ENCODE results near the gene APLF. TPM values are rescaled to one million over a fixed set of nuclear protein-coding genes. Genes with fewer than 3 reads are reported as not detected.

Gene APLF
- total and polyA plus RNA-seq, 2 donors (not counting 3 experiments of a cell fraction or from before 2014, with no cell fraction given), result 0.75 to 2.3 TPM

DNA sequence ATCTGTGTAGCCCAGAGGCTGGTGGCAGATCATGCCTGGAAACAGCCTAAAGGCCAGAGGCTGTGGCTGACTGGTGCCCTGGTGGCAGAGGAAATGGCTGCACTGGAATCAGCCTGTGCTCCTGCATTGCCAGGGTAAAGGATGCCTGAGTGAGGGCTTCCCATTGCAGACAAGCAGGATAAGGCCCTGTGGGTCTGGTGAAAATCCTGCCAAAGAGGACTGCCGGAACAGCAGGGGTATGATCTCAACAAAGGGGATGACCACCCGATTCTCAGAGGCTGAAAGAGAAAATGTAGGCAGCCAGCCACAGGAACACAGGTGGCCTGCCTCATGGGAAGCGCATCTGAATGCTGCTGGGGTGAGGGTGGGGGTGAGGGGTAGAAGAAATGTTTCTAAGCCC is 48.5 kb upstream of the APLF start:
- H2AFZ ChIP-seq (ENCODE audit: low read depth, low read length), result no peak overlapping the region
- no peaks in the 10 kb centered on the region for H3K36me3 ChIP-seq (ENCODE audit: control insufficient read depth in 2 of 2, extremely low read depth in 1 of 2, insufficient read depth in 2 of 2, low read length in 2 of 2)
- no peak overlapping the region for H3K4me3 ChIP-seq (replicated peaks in 1 of 3; ENCODE audit: insufficient read depth in 1 of 3, low read depth in 1 of 3, low read length in 3 of 3)
- DNase-seq (ENCODE audit: low read depth, low spot score) (no peak), FAIRE-seq (no peak)
- dilution Hi-C loops (cut with MboI; ENCODE audit: extremely low pct_ligation_motif_present, low sequenced_read_pairs), result no loop called here
- no peak overlapping the region for H3K4me2 ChIP-seq (ENCODE audit: insufficient read depth, low read length)
- no peaks in the 10 kb centered on the region for H3K9me1 ChIP-seq (replicated peaks; ENCODE audit: control insufficient read depth, extremely low read depth, insufficient read depth, low read length)
- no peak overlapping the region for H3K27ac ChIP-seq (ENCODE audit: insufficient read depth, low read depth, low read length)
- no peaks in the 10 kb centered on the region for H4K20me1 ChIP-seq (replicated peaks; ENCODE audit: control insufficient read depth, extremely low read depth, insufficient read depth, low read length)
- H3K79me2 ChIP-seq (ENCODE audit: control insufficient read depth, insufficient read depth, low read length), result no peaks in the 10 kb centered on the region
- BruUV-seq (replicated peaks), result no TSS peak
- H3K9me3 ChIP-seq (replicated peaks; ENCODE audit: control insufficient read depth, insufficient read depth, low read length), result no peaks in the 10 kb centered on the region
- H3K27me3 ChIP-seq (ENCODE audit: control insufficient read depth in 2 of 2, insufficient read depth in 2 of 2, low read length in 2 of 2), result peaks cover 7 to 11% of the 10 kb centered on the region in 2 experiments
- intact Hi-C loops (cut with micrococcal nuclease), result no loop called here
- ChIA-PET POLR2A (no interaction called here), CTCF (no interaction called here)
- TF ChIP-seq, protein P1, sequence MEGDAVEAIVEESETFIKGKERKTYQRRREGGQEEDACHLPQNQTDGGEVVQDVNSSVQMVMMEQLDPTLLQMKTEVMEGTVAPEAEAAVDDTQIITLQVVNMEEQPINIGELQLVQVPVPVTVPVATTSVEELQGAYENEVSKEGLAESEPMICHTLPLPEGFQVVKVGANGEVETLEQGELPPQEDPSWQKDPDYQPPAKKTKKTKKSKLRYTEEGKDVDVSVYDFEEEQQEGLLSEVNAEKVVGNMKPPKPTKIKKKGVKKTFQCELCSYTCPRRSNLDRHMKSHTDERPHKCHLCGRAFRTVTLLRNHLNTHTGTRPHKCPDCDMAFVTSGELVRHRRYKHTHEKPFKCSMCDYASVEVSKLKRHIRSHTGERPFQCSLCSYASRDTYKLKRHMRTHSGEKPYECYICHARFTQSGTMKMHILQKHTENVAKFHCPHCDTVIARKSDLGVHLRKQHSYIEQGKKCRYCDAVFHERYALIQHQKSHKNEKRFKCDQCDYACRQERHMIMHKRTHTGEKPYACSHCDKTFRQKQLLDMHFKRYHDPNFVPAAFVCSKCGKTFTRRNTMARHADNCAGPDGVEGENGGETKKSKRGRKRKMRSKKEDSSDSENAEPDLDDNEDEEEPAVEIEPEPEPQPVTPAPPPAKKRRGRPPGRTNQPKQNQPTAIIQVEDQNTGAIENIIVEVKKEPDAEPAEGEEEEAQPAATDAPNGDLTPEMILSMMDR (IDR thresholded peaks at IDR 0.05; ENCODE audit: extremely low read depth in 1 of 2, insufficient read depth in 1 of 2, low read depth in 1 of 2, low read length in 2 of 2), result no peak
- TF ChIP-seq, protein P2, sequence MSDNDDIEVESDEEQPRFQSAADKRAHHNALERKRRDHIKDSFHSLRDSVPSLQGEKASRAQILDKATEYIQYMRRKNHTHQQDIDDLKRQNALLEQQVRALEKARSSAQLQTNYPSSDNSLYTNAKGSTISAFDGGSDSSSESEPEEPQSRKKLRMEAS (IDR thresholded peaks at IDR 0.05; ENCODE audit: insufficient read depth, insufficient read length), result no peak
- TF ChIP-seq JUN (IDR thresholded peaks at IDR 0.05; ENCODE audit: borderline replicate concordance, insufficient read depth, insufficient read length, low read depth), result no peak
- no peak for TF ChIP-seq POLR2A (IDR thresholded peaks at IDR 0.05; ENCODE audit: low read depth, low read length)
- no peak for TF ChIP-seq GATA2 (IDR thresholded peaks at IDR 0.05; ENCODE audit: insufficient read depth, insufficient read length, low read depth, low read length)
- H3K4me1 ChIP-seq (ENCODE audit: control insufficient read depth, extremely low read depth, insufficient read depth, low read length), result no peaks in the 10 kb centered on the region
- no peak overlapping the region for H3K9ac ChIP-seq (replicated peaks; ENCODE audit: extremely low read depth, insufficient read depth, low read length)

DNA sequence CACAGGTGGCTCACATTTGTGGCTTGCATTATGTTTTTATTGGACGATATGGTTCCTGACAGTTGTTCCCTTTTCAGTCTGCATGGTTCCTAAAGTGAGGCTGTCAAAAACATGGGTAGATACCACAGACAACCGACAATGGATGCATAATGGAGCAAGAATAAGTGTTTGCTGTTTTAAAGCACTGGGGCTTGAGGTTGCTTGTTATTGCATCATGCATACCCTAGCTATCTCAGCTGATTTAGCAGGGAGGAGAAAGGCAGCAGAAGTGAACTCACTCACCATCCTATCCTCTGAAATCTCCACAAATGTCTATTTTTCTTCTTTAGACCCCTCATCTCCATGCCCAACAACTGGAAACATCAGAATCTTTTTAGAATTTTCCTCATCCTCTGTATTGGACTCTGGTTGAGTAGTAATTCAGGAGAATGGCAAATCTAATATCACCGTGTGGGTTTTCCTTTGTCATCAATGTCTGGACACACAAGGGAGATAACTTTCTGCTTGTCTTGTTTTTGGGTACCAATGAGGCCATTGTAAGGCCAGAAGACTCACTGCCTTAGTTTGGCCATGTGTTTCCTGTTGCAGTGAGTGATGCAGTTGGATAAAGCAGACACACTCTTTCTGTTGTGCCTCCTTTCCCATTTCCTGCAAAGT is 47.0 kb upstream of the APLF start:
- ChIA-PET POLR2A (no interaction called here), CTCF (no interaction called here)
- H4K20me1 ChIP-seq (replicated peaks; ENCODE audit: control insufficient read depth, extremely low read depth, insufficient read depth, low read length), result no peaks in the 10 kb centered on the region
- no peak overlapping the region for H3K4me2 ChIP-seq (ENCODE audit: insufficient read depth, low read length)
- H3K9me3 ChIP-seq (replicated peaks; ENCODE audit: control insufficient read depth, insufficient read depth, low read length), result no peaks in the 10 kb centered on the region
- peaks cover 9 to 16% of the 10 kb centered on the region in 2 experiments for H3K27me3 ChIP-seq (ENCODE audit: control insufficient read depth in 2 of 2, insufficient read depth in 2 of 2, low read length in 2 of 2)
- TF ChIP-seq MYC (IDR thresholded peaks at IDR 0.05; ENCODE audit: low read depth, low read length) (no peak), EZH2 (IDR thresholded peaks at IDR 0.05; ENCODE audit: borderline replicate concordance, low read depth, low read length, severe bottlenecking) (no peak), JUN (IDR thresholded peaks at IDR 0.05; ENCODE audit: borderline replicate concordance, insufficient read depth, insufficient read length, low read depth) (no peak), GATA2 (IDR thresholded peaks at IDR 0.05; ENCODE audit: insufficient read depth, insufficient read length, low read depth, low read length) (no peak), POLR2AphosphoS5 (IDR thresholded peaks at IDR 0.05; ENCODE audit: insufficient read depth, low read depth, low read length) (no peak)
- TF ChIP-seq, protein P1 (IDR thresholded peaks at IDR 0.05; ENCODE audit: extremely low read depth in 1 of 2, insufficient read depth in 1 of 2, low read depth in 1 of 2, low read length in 2 of 2), result no peak
- H3K9ac ChIP-seq (replicated peaks; ENCODE audit: extremely low read depth, insufficient read depth, low read length), result no peak overlapping the region
- no peaks in the 10 kb centered on the region for H3K4me1 ChIP-seq (ENCODE audit: control insufficient read depth, extremely low read depth, insufficient read depth, low read length)
- no peaks in the 10 kb centered on the region for H3K9me1 ChIP-seq (replicated peaks; ENCODE audit: control insufficient read depth, extremely low read depth, insufficient read depth, low read length)
- no peak overlapping the region for H3K27ac ChIP-seq (ENCODE audit: insufficient read depth, low read depth, low read length)
- H3K79me2 ChIP-seq (ENCODE audit: control insufficient read depth, insufficient read depth, low read length), result no peaks in the 10 kb centered on the region
- H3K4me3 ChIP-seq (replicated peaks in 1 of 3; ENCODE audit: insufficient read depth in 1 of 3, low read depth in 1 of 3, low read length in 3 of 3), result no peak overlapping the region
- BruUV-seq (replicated peaks), result no TSS peak
- intact Hi-C loops (cut with micrococcal nuclease), result no loop called here
- dilution Hi-C loops (cut with MboI; ENCODE audit: extremely low pct_ligation_motif_present, low sequenced_read_pairs), result no loop called here
- FAIRE-seq (no peak), DNase-seq (ENCODE audit: low read depth, low spot score) (no peak)
- no peak overlapping the region for H2AFZ ChIP-seq (ENCODE audit: low read depth, low read length)
- H3K36me3 ChIP-seq (ENCODE audit: control insufficient read depth in 2 of 2, extremely low read depth in 1 of 2, insufficient read depth in 2 of 2, low read length in 2 of 2), result no peaks in the 10 kb centered on the region
